ENCODE results near the gene AGXT.

The AGXT gene

DNA sequence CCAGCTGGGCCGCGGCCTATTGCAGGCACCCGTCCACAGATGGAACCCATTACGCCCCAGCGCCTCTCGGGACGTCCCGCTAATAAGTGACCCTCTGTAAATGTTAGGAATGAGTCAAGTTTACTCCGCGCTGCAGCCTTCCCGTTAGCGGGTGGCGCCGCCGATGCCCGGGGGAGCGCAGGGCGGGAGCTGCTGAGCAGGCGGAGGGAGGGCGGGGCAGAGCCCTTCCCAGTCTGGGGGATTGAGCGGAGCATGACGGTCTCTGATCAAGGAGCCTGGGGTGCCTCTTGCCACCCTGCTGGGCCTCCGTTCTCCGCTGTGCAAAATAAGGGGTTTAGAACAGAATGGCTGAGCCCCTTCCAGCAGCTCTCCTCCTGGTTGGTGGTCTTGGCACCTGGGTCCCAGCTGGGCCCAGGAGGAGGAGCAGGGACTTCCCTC, 48.0 kb downstream of the AGXT start:
- no peak for DNase-seq

DNA sequence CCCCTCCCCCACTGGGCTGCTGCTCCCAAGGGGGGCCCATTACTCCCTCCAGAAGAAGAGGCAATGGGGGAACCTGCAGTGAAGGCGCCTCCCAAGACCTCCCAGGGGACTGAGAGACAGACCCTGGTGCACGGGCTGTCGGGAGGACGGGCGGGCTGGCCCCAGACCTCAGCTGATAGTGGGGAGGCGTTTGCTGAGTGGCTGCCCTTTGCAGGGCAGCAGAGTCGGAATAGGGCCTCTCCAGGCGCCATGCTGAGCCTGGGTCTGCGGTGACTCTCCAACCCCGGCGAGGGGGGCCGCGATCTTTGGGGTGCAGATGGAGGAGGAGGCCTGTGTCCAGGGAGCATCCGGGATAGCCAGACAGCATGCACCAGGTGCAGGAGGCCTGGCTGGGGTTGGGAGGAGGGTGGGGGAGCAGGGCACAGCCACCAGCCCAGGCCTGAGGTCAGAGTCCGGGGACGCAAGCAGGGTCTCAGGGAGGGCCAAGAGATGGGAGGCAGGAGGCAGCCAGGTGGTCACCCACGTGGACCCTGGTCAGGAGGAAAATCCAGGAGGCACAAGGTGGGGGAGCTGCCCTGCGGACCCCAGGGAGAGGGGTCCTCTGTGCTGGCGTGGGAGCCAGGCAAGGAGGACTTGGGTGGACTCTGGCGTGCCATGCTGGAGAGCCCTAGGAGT, 48.5 kb downstream of the AGXT start:
- no peak for DNase-seq

DNA sequence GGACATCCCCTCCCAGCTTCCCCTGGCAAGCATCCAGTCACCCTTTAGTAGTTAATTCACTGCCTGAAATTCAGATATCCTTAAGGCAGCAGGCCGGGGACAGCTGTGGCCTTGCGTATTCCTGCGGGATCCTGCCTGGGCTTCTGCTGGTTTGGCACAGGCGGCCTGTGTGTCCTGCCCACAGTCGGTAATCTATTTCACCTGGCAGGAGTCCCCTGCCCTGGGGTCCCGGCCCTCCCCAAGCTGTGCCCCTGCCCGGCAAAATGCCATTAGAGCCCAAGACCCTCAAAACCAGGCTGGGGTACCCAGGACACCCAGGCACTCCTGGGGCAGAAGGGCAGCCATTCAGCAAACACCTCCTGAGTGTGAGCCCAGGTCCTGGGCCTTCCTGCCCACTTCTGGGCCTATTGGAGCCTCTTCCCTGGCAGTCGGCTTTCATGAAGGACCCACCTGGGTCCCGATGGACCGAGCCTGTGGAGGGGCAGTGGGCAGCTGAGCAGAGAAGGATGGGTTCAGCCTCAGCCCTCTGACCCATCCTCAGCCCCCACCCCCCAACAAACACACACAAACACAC, 49.1 kb downstream of the AGXT start:
- DNase-seq: no peak

DNA sequence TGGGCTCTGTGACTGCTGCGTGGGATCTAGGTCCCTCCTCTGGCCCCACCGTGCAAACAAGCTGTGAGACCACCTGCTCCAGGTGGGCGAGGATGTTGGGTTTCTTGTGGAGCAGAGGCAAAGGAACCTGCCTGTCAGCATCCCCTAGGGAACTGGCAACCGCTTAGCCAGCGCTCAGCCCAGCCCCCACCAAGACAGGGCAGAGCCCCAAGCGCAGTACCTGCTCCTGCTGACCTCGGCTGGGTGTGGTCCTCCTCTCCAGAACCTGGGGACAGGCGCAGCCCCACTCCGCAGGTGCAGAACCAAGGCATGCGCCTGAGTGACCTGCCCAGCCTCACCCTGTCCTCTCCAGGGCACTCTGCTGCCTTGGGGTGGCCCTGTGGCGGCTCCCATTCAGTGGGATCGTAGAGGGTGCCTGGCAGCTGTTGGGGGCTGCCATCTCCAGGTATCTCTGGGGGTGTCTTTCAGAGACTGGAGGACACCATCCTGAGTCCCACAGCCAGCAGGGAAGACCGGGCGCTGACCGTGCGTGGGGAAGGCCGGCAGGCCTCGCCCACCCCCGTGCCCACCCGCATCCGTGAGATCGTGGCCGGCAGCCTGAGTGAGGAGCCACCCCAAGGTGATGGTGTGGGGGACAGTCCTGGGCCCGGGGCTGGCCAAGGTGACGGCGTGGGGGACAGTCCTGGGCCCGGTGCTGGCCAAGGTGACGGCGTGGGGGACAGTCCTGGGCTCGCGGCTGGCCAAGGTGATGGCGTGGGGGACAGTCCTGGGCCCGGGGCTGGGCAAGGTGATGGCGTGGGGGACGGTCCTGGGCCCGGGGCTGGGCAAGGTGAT, 49.9 kb downstream of the AGXT start:
- no peak for DNase-seq

DNA sequence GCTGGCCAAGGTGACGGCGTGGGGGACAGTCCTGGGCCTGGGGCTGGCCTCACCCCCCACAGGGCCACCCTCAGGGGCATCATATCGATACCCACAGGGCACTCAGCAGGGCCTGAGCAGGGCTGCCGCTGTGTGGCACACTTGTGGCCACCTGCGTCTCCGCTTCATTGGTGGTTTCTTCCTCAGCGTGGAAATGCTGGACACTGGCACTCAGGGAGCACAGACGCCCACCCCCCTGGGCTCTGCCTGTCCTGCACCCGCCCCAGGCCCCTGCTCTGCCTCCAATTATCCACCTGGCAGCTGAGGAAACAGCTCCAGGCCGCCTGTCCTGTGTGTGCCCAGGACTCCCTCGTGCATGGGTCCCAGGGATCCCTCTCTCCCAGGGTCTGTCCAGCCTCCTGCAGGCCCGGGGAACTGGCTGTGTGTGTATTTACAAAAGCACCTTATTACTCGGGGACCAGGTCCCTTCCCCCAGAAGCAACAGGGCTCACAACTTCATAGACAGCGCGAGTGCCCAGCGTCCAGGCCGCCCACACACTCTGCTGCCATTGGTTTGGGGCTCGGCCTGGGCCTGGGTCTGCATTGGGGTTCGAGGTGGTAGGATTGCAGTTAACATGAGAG, 50.6 kb downstream of the AGXT start:
- no peak for DNase-seq

DNA sequence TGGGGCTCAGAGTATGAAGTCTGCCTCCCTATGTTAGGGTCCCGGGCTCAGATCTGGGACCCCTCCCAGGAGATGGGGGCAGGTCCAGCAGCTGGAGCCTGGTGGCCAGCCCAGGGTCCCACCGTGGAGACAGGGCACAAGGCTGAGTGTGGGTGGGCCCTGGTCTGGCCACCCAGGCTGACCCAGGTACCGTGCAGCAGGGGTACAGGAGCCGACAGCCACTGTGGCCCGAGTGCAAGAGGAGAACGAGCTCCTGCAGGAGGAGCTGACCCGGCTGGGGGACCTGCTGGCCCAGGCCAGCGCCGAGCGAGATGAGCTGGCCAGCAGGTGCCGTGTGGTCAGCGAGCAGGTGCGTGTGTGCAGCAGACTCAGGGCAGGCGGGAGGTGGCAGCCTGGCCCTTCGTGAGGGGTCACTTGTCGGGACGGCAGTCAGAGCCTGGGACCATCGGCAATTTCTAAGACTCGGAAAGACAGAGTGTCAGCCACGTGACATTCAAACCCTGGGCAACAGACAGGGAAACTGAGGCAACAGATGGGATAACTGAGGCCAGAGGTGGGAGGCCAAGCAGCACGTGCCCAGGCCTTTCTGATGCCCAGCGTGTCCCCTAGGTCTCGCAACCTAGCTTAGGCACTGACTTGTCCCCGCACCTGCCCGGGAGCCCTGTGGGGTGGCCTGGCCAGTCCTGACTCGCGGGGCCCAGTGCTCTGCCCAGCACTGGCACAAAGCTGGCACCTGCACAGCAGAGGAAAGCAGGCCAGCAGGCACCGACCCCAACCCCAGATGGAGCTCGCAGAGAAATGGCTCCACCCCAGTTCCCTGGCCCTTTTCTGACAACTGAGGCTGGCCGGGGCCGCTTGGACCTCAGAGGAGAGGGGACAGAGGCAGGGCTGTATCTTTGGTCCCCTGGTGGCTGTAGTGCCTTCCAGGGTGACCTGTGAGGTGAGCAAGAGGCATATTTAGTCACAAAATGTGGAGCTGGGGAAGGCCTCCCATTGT, 51.5 kb downstream of the AGXT start:
- no peak for DNase-seq

DNA sequence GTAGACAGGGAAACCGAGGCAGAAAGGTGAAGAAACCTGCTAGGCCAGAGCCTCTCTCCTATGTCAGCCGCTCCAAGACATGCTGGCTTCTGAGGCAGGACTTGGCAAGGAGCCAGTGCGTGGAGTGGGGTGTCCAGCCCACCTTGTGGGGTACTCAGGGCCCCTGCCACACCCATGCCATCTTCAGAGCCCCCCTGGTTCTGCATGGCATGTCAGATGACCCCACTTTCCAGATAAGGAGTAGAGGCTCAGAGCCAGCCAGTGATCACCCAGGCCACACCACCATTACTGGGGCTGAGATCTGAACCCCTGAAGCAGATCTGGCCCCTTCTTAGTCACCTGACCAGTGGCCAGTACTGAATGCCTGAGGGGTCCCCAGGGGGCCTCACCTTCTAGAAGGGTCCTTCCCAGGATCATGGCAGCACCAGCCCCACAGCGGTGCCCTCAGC, 52.2 kb downstream of the AGXT start:
- DNase-seq: no peak

DNA sequence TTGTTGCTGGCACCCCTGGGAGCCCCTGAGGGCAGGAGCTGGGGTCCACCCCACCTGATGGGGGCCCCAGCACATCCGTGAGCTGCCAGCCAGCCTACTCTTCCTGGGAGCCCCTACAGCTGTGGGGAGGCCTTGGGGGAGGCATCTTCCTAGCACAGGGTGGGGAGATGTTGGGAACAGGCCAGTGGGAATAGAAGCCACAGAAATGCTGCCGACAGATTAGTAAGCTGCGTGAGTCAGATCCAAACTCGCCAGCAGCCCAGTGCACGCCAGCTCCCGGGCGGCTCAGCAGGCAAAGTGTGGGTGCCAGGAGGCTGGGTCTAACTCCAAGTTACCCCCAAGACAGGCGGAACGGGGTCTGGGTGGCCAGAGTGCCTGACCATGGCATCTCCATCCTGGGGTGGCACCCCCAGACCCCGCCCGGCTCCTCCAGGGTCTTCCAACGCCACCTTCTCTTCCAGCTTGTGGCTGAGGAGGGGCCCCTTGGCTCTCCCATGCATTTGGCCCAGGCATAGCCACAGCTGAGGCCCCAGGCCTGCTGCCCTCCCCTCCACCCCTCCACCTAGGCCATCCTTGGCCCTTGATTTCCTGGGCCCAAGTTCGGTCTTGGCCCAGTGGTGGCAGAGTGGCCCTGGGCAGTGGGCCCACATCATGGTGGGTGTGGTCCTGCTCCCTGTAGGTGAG, 52.8 kb downstream of the AGXT start:
- DNase-seq: no peak

DNA sequence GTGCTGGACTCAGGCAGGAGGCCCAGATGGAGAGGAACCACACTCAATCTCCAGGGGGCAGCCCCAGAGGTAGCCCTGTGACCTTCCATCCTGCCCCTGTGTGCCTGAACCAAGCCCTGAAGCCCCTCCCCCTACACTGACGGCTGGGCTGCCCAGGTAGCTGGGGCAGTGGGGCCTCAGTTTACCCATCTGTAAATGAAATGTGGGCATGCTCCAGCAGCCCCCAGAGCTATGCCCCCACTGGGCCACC, 53.3 kb downstream of the AGXT start:
- DNase-seq: no peak

DNA sequence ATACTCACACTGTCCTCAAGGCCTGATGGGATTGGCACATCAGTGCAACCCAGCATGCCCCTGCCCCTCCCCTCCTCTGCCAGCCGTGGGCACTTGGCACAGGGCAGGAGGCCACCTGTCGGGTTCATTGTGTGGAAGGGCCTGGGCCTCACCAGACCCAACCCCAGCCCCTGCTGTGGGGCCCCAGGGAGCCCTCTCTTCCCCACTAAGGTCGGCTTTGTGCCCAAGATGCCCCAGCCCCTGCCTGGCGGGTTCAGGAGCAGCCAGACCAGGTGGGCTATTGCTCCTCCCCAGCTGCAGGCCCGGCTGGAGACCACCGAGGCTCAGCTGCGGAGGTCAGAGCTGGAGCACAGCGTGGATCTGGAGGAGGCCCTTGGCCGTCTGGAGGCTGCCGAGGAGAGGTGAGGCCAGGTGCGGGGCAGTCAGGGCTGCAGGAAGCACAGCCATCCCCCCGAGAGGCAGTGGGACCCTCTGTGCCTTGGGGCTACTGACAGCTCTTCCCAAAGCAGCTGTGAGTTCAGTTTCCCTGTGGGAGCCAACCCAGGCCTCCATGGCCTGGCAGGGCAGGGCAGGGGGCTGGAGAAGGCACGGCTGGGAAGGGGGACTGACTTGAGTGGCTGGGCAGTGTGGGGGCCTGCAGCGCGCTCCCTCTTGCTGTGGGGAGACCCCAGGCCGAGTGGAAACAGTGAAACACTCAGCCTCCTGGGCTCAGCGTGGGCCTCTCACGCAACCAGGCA, 53.8 kb downstream of the AGXT start:
- DNase-seq: no peak

DNA sequence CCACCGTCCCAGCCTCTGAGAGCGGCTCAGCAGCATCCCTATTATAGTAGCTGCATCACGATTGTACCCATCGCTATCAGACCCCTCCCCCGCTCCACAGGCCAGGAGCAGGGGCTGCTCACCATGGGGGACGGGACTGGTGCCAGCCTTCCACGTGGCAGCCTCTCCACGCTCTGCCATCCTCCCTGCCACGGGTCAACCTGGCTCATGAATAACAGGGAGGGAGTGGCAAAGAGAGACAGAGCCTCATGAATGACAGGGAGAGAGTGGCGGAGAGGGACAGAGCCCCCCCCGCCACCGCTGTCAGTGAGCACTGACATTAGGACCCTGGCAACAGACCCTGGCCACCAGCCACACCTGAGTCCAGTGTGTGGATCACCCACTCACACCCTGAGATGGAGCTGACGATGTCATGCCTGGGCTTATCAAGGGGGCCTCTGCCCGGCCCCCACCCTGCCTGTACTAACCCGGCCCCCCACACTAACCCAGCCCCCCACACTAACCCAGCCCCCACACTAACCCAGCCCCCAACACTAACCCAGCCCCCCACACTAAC, 54.4 kb downstream of the AGXT start:
- DNase-seq: no peak

DNA sequence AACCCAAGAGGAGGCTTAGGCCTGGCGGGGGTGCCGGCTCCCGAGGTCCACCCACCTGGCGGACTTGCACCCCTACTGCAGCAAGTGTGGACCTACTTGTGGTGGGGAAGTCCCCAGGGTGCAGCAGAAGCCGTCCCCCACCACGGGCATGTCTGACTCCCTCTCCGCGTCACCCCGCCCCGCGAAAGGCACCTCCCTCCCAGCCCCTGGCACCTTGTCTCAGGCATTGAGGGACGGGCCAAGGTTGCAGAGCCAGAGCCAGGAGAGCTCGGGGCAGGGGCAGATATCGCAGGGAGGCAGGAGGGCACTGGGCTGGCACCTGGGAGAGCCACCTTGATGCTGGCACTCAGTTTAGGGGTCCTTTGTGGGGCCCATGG, 56.6 kb downstream of the AGXT start:
- no peak for DNase-seq

DNA sequence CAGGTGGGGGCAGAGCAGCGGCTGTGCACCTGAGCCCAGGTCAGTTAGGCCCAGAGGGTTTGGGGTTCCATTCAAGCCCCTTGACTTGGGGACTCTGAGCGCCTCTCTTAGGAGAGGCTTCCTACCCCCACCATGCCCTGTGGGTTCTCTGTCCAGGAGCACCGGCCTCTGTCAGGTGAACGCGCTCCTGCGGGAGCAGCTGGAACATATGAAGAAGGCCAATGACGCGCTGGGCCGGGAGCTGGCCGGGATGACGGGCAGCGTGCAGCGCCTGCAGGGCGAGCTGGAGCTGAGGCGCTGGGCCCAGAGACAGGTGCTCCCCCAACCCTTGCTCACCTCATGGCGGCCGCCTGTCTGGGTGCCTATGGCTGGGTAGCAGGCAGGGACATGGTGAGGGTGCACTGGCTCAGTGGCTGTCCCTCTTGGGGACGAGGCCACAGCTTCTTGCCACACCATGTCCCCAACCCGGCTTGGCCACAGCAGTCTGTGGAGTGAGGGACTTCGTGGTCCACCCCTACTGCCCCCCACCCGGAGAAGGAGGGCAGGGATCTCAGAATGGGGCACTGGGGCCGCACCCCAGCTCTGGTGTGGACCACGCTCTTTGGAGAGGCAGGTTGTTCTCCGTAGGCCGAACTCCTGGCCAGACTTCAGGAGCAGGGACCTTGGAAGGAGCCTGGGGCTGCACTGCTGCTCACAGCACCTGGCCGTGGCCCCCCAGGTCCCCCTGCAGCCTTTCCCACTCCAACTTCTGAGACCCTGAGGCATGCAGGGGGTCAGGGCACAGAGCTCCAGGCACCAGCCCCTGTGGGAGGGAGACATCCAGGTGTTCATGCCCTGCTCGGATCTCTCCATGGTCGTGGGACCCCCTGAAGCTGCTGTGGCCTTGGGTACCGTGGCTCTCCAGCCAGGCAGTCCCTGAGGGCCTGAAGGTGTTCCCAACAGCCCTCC, 57.2 kb downstream of the AGXT start:
- no peak for DNase-seq

DNA sequence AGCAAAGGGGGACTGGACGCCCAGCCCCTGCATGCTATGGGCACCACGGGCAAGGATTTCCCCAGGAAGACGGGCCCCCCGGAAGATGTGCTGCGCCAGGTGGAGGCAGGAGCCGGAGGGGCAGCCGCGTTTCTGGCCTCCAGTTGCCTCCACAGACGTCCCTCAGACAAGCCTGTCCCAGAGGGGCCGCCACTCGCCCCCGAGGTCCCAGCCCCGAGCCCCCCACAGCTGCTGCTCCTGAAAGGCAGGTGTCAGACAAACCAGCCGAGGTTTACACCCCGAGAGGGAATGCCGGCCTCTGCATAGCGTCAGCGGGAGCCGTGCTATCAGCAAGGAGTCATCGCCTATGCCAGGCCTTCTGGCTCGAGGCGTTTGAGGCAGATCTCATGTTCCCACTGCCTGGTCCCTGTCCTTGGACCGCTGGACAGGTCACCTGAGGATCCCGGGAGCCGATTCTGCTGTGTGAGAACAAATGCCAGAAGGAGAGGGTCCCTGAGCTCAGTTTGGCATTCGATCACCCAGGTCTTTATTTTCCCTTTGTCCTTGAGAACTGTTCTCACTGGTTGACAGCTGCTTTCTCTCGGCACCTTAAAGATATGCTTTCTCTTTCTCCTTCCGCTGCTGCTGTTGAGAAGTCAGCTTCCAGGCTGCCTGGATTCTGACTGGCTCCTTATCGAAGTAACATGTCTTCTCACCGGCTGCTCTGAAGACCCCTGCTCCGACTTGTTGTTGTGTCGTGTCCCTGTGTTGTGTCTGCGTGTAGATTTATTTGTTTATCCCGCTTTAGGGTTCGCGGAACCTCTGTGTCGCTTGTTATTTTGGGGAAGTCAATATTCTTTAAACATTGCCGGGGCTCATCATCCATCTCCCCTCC, 58.1 kb downstream of the AGXT start:
- no peak for DNase-seq

DNA sequence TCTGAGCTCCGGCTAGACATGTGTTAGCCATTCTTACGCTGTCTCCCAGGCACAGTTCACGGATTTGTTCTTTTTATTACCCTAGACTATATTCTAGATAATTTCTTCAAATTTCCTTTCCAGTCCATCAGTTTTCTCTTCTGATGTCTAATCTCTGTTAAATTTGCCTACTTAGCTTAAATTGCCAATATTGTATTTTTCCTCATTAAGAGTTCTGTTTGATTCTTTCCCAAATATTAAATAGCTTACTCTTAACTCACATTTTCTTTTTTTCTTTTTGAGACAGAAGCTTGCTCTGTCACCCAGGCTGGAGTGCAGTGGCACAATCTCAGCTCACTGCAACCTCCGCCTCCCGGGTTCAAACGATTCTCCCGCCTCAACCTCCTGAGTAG, 58.8 kb downstream of the AGXT start:
- DNase-seq: no peak

DNA sequence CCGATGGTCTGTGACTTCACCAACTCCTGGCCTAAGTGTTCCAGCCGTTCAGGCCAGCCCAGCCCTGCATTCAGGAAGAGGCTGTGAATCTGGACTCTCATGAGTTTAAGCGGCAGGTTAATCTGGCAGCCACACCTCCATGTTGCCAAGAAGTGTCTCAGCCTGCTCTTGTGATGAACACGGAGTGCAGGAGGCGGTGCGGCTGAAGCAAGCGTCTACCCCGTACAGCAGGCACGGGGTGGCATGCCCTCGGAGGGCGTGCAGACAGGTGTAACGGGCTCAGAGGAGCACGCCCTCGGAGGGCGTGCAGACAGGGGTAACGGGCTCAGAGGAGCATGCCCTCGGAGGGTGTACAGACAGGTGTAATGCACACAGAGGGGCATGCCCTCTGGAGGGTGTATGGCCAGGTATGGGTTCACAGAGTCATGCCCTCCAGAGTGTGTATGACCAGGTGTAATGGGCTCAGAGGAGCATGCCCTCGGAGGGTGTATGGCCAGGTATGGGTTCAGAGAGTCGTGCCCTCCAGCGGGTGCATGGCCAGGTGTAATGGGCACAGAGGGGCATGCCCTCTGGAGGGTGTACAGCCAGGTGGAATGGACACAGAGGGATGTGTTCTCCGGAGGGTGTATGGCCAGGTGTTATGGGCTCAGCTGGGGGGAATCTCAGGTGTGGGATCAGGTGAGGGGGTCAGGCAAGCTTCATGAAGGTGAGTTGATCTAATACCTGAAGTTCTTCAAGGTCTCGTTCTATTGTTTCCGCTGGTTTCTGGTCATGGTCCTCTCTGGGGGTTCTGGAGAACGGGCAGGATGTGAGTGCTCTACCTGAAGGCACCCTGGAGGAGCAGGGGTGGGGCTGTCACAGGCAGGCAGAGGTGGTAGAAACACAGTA, 60.1 kb downstream of the AGXT start:
- no peak for DNase-seq

DNA sequence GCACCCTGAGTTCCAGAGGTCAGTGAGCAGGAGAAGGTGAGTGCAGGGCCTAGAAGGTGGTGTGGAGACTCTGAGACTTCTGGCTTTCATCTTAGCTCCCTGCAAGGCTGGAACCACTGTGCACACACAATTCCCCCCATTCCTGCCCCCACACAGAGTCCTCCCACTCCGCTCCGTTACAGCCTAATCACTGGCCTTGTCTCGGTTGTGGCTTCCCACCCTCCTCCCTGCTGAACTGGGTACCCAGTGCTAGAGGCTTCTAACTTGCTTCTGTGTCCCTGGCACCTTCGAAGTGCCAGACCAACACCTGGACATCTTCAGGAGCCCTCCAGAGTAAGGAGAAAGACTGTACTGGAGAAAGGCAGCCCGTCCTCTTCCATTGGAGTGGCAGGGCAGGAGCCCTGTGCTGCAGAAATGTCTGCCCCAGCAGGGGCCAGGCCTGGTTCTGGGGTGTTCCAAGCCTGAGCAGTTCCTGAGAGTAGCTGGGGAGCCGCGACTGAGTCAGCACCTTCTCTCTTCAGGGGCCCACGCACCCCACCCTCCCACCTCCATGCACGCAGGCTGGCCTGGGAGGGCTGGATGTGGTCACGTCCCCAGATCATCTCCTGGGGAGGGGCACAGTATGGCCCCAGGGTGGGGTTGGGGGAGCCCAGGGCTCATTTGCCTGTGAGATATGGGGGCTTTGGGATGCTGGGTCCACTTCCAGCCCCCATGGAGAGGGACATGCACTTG, 60.9 kb downstream of the AGXT start:
- no peak for DNase-seq

All from midbrain (tissue), 1 donor.